Measurements from ENCODE around the gene OBSCN.

- TF ChIP-seq, protein P1, sequence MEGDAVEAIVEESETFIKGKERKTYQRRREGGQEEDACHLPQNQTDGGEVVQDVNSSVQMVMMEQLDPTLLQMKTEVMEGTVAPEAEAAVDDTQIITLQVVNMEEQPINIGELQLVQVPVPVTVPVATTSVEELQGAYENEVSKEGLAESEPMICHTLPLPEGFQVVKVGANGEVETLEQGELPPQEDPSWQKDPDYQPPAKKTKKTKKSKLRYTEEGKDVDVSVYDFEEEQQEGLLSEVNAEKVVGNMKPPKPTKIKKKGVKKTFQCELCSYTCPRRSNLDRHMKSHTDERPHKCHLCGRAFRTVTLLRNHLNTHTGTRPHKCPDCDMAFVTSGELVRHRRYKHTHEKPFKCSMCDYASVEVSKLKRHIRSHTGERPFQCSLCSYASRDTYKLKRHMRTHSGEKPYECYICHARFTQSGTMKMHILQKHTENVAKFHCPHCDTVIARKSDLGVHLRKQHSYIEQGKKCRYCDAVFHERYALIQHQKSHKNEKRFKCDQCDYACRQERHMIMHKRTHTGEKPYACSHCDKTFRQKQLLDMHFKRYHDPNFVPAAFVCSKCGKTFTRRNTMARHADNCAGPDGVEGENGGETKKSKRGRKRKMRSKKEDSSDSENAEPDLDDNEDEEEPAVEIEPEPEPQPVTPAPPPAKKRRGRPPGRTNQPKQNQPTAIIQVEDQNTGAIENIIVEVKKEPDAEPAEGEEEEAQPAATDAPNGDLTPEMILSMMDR (IDR thresholded peaks at IDR 0.05): no peak
- TF ChIP-seq EZH2 (IDR thresholded peaks at IDR 0.05; ENCODE audit: borderline replicate concordance, insufficient read depth, low read depth, low read length, poor library complexity, severe bottlenecking): no peak
Measured at GRCh38 chr1:228281631-228282328, 73.9 kb downstream of the OBSCN start.
